Brain microvascular endothelial cell (primary cell): ENCODE results near the gene CYTH4.
"Not testable (repeated sequence)": the region's sequence is repeated elsewhere in the genome, so short reads cannot be mapped to it uniquely, and the experiment has no call there.

Experiments
- DNase-seq: peaks from one replicate; pipeline ENCODE4 v3.0.0-alpha.2; 2020
- H3K27ac ChIP-seq: fragments of 250-450 bp; sonication (Bioruptor Pico); 2 replicates; pipeline ENCODE4 v1.5.1; 2020; ENCODE audit warnings: mild to moderate bottlenecking, moderate library complexity
- H3K27me3 ChIP-seq: fragments of 250-450 bp; sonication (Bioruptor Pico); replicated peaks from 2 replicates; pipeline ENCODE4 v1.5.1; 2020; ENCODE audit warnings: mild to moderate bottlenecking
- H3K36me3 ChIP-seq: fragments of 250-450 bp; sonication (Bioruptor Pico); replicated peaks from 2 replicates; pipeline ENCODE4 v1.5.1; 2020; ENCODE audit warnings: mild to moderate bottlenecking
- H3K4me3 ChIP-seq: 2 replicates; pipeline ENCODE4 v1.5.1; 2011; ENCODE audit warnings: low read depth, mild to moderate bottlenecking, control low read depth, low read length, moderate library complexity
- CTCF ChIP-seq: IDR thresholded peaks from 2 replicates; pipeline ENCODE4 v1.5.1; 2011; ENCODE audit warnings: low read depth, mild to moderate bottlenecking, moderate library complexity, low read length, control low read depth, inconsistent platforms; ENCODE audit errors: missing control alignments
- in situ Hi-C: cut with HindIII; loops from 2 replicates; pipeline ENCODE4 v1.10.0; 2017; ENCODE audit warnings: low sequenced_read_pairs, low pct_ligation_motif_present

The CYTH4 gene

GRCh38 chr22:37282385-37282677, at the start of gene CYTH4:
CYTH4 (plus strand) TSS chr22:37282508; CDS start chr22:37282570, 62 bp downstream.
- H3K36me3 ChIP-seq: no peaks in the 10 kb centered on the region
- no peak within 1 kb of the TSS for H3K4me3 ChIP-seq
- no peak for TF ChIP-seq CTCF
- no peak for DNase-seq
- in situ Hi-C loops: no loop called here
- no peaks in the 10 kb centered on the region for H3K27me3 ChIP-seq
- H3K27ac ChIP-seq: no peak within 1 kb of the TSS

GRCh38 chr22:37233371-37233750, 48.9 kb upstream of the CYTH4 start:
- H3K27me3 ChIP-seq, DNase-seq, H3K4me3 ChIP-seq, H3K27ac ChIP-seq, H3K36me3 ChIP-seq, in situ Hi-C loops: not testable (repeated sequence)

GRCh38 chr22:37233751-37234631, 48.3 kb upstream of the CYTH4 start:
- DNase-seq: no peak
- no peak for TF ChIP-seq CTCF
- in situ Hi-C loops: no loop called here
- H3K36me3 ChIP-seq: peaks cover 7% of the 10 kb centered on the region
- H3K27ac ChIP-seq: no peak overlapping the region
- H3K4me3 ChIP-seq: no peak overlapping the region
- no peaks in the 10 kb centered on the region for H3K27me3 ChIP-seq

GRCh38 chr22:37234736-37235711, 47.3 kb upstream of the CYTH4 start:
- in situ Hi-C loops: no loop called here
- no peak for TF ChIP-seq CTCF
- H3K4me3 ChIP-seq: no peak overlapping the region
- DNase-seq: no peak
- no peak overlapping the region for H3K27ac ChIP-seq
- H3K36me3 ChIP-seq: peaks cover 7% of the 10 kb centered on the region
- H3K27me3 ChIP-seq: no peaks in the 10 kb centered on the region

GRCh38 chr22:37235897-37236607, 46.3 kb upstream of the CYTH4 start:
- Histone ChIP-seq H3K27me3 (no peaks in the 10 kb centered on the region), H3K27ac (no peak overlapping the region), H3K36me3 (peaks cover 7% of the 10 kb centered on the region), H3K4me3 (no peak overlapping the region)
- no peak for TF ChIP-seq CTCF
- in situ Hi-C loops: no loop called here
- no peak for DNase-seq
